ENCODE measurements around the gene PTDSS2. TPM values are rescaled to one million over a fixed set of nuclear protein-coding genes. Genes with fewer than 3 reads are reported as not detected.

The PTDSS2 gene
- total RNA-seq, 2 donors from 2014 or later = 55.2 to 56.1 TPM

- Mint-ChIP-seq H3K9me3 (no peaks in the 10 kb centered on the region), H3K4me1 (no peaks in the 10 kb centered on the region), H3K36me3 (ENCODE audit: low read depth) (peaks cover 21% of the 10 kb centered on the region), H3K4me3 (peak within 1 kb of the TSS; percentile 90), H3K27me3 (ENCODE audit: insufficient read depth) (peaks cover 2% of the 10 kb centered on the region), H3K27ac (peak within 1 kb of the TSS; percentile 99)
- DNase-seq = peak; percentile 99
- Histone ChIP-seq H3K27ac (ENCODE audit: low read depth, low read length) (peak within 1 kb of the TSS; percentile 95), H3K9ac (ENCODE audit: extremely low read depth, low read length, poor library complexity, severe bottlenecking) (peak within 1 kb of the TSS; percentile 93), H3K36me3 (ENCODE audit: control insufficient read depth, insufficient read depth, low read length) (peaks cover 12% of the 10 kb centered on the region), H3K9me3 (ENCODE audit: control insufficient read depth, low read length) (no peaks in the 10 kb centered on the region), H3K4me1 (ENCODE audit: control insufficient read depth, insufficient read depth, low read length) (no peaks in the 10 kb centered on the region), H3K27me3 (ENCODE audit: control insufficient read depth, insufficient read depth, low read length, poor library complexity, severe bottlenecking) (no peaks in the 10 kb centered on the region), H3K4me3 (ENCODE audit: low read length) (peak within 1 kb of the TSS; percentile 91)
- WGBS, 2 experiments (ENCODE audit: insufficient coverage in 1 of 2, insufficient read length in 1 of 2) = 0% methylated on average over 32 to 93 of the region's 93 CpGs
- no peak for TF ChIP-seq CTCF (conservative IDR thresholded peaks at IDR 0.05)
Measured at GRCh38 chr11:506995-507726, 57.1 kb downstream of the PTDSS2 start, which contains the start of gene RNH1. RNH1 (minus strand) TSS chr11:507242; CDS start chr11:502162, 5,080 bp downstream.

GRCh38 chr11:507727-508515 lies 57.8 kb downstream of the PTDSS2 start:
- peaks cover 28% of the 10 kb centered on the region for H3K36me3 Mint-ChIP-seq (ENCODE audit: low read depth)
- H3K9ac ChIP-seq (ENCODE audit: extremely low read depth, low read length, poor library complexity, severe bottlenecking) = peak overlapping the region; percentile 65
- no peaks in the 10 kb centered on the region for H3K4me1 Mint-ChIP-seq
- H3K27me3 Mint-ChIP-seq (ENCODE audit: insufficient read depth) = peaks cover 2% of the 10 kb centered on the region
- no peak for DNase-seq
- H3K27ac Mint-ChIP-seq = peak overlapping the region; percentile 30
- no peaks in the 10 kb centered on the region for H3K4me1 ChIP-seq (ENCODE audit: control insufficient read depth, insufficient read depth, low read length)
- 40 to 49% methylated on average over 30 to 45 of the region's 45 CpGs for WGBS, 2 experiments (ENCODE audit: insufficient coverage in 1 of 2, insufficient read length in 1 of 2)
- peak overlapping the region; percentile 77 for H3K27ac ChIP-seq (ENCODE audit: low read depth, low read length)
- peaks cover 12% of the 10 kb centered on the region for H3K36me3 ChIP-seq (ENCODE audit: control insufficient read depth, insufficient read depth, low read length)
- no peaks in the 10 kb centered on the region for H3K9me3 ChIP-seq (ENCODE audit: control insufficient read depth, low read length)
- H3K4me3 ChIP-seq (ENCODE audit: low read length) = peak overlapping the region; percentile 84
- TF ChIP-seq CTCF (conservative IDR thresholded peaks at IDR 0.05) = no peak
- H3K9me3 Mint-ChIP-seq = no peaks in the 10 kb centered on the region
- H3K27me3 ChIP-seq (ENCODE audit: control insufficient read depth, insufficient read depth, low read length, poor library complexity, severe bottlenecking) = no peaks in the 10 kb centered on the region
- peak overlapping the region; percentile 90 for H3K4me3 Mint-ChIP-seq

GRCh38 chr11:508956-509355 lies 58.9 kb downstream of the PTDSS2 start:
- H3K4me1 Mint-ChIP-seq = no peaks in the 10 kb centered on the region
- peak overlapping the region; percentile 90 for H3K4me3 Mint-ChIP-seq
- no peak overlapping the region for H3K27ac Mint-ChIP-seq
- Histone ChIP-seq H3K9ac (ENCODE audit: extremely low read depth, low read length, poor library complexity, severe bottlenecking) (no peak overlapping the region), H3K27me3 (ENCODE audit: control insufficient read depth, insufficient read depth, low read length, poor library complexity, severe bottlenecking) (no peaks in the 10 kb centered on the region), H3K27ac (ENCODE audit: low read depth, low read length) (no peak overlapping the region), H3K4me3 (ENCODE audit: low read length) (no peak overlapping the region), H3K36me3 (ENCODE audit: control insufficient read depth, insufficient read depth, low read length) (peaks cover 15% of the 10 kb centered on the region), H3K9me3 (ENCODE audit: control insufficient read depth, low read length) (no peaks in the 10 kb centered on the region), H3K4me1 (ENCODE audit: control insufficient read depth, insufficient read depth, low read length) (no peaks in the 10 kb centered on the region)
- no peak for DNase-seq
- H3K36me3 Mint-ChIP-seq (ENCODE audit: low read depth) = peaks cover 35% of the 10 kb centered on the region
- no peak for TF ChIP-seq CTCF (conservative IDR thresholded peaks at IDR 0.05)
- peaks cover 2% of the 10 kb centered on the region for H3K27me3 Mint-ChIP-seq (ENCODE audit: insufficient read depth)
- 98 to 100% methylated on average over 1 to 5 of the region's 5 CpGs for WGBS, 2 experiments (ENCODE audit: insufficient coverage in 1 of 2, insufficient read length in 1 of 2)
- H3K9me3 Mint-ChIP-seq = no peaks in the 10 kb centered on the region

Data from endodermal cell (in vitro differentiated cells).